GM12865 (cell line): ENCODE data around the gene ARHGEF7.

ENCODE experiments used
- DNase-seq: peaks from one replicate; pipeline ENCODE4 v3.0.0; 2010; ENCODE audit warnings: low read depth
- H3K4me3 ChIP-seq: 2 replicates; pipeline ENCODE4 v1.5.1; 2011; ENCODE audit warnings: mild to moderate bottlenecking, low read depth, low read length, control low read depth
- CTCF ChIP-seq: IDR thresholded peaks from 2 replicates; pipeline ENCODE4 v1.5.1; 2011; ENCODE audit warnings: low read length, control low read depth, low read depth, inconsistent platforms; ENCODE audit not compliant: insufficient read depth; ENCODE audit errors: missing control alignments

Gene ARHGEF7

GRCh38 chr13:111328574-111329410 is 213.7 kb downstream of the ARHGEF7 start:
- H3K4me3 ChIP-seq, result no peak overlapping the region
- no peak for TF ChIP-seq CTCF
- no peak for DNase-seq

GRCh38 chr13:111329641-111330040 is 214.5 kb downstream of the ARHGEF7 start:
- DNase-seq, result no peak
- H3K4me3 ChIP-seq, result no peak overlapping the region
- no peak for TF ChIP-seq CTCF

GRCh38 chr13:111330066-111330610 is 215.0 kb downstream of the ARHGEF7 start:
- no peak overlapping the region for H3K4me3 ChIP-seq
- no peak for TF ChIP-seq CTCF
- DNase-seq, result no peak

- DNase-seq, result no peak
- no peak overlapping the region for H3K4me3 ChIP-seq
- no peak for TF ChIP-seq CTCF
Observed at GRCh38 chr13:111335298-111335697, 220.2 kb downstream of the ARHGEF7 start.

- TF ChIP-seq CTCF, result no peak
Observed at GRCh38 chr13:111336666-111337065, 221.6 kb downstream of the ARHGEF7 start.

GRCh38 chr13:111337206-111337605 is 222.1 kb downstream of the ARHGEF7 start:
- TF ChIP-seq CTCF, result no peak
- H3K4me3 ChIP-seq, result no peak overlapping the region
- no peak for DNase-seq

More at GRCh38 chr13:111336666-111337065, 221.6 kb downstream of the ARHGEF7 start:
- no peak for DNase-seq
- H3K4me3 ChIP-seq, result no peak overlapping the region
